Lung (tissue), 12 donors: ENCODE data around the gene KRTAP10-11. TPM values are rescaled to one million over a fixed set of nuclear protein-coding genes. Genes with fewer than 3 reads are reported as not detected.

Experiments used
- ATAC-seq: fragments of 200-7000 bp; cut with Tn5 transposase; one replicate; pipeline ENCODE4 v1.9.1; 2020; ENCODE audit warnings: moderate number of reproducible peaks; ENCODE audit not compliant: insufficient read depth, low FRiP score
- DNase-seq, 3 donors: peaks; one replicate each; pipeline ENCODE4 v3.0.0-alpha.2; 2013 to 2017
- H3K27ac ChIP-seq, 2 donors: one replicate each; pipeline ENCODE4 v1.5.1; 2013; ENCODE audit warnings: mild to moderate bottlenecking in 2 of 2, moderate library complexity in 2 of 2, control low read depth in 1 of 2, inconsistent platforms in 1 of 2, low read depth in 1 of 2, low read length in 1 of 2
- H3K27me3 ChIP-seq, 3 donors: one replicate each; pipeline ENCODE4 v1.5.1; 2013; ENCODE audit warnings: low read length in 2 of 3; ENCODE audit not compliant: control insufficient read depth in 3 of 3, insufficient read depth in 3 of 3
- H3K36me3 ChIP-seq, 4 donors: one replicate each; pipeline ENCODE4 v1.5.1; 2013; ENCODE audit warnings: low read length in 4 of 4, mild to moderate bottlenecking in 1 of 4, moderate library complexity in 1 of 4; ENCODE audit not compliant: control insufficient read depth in 4 of 4, insufficient read depth in 4 of 4
- H3K4me1 ChIP-seq, 5 donors: one replicate each; pipeline ENCODE4 v1.5.1; 2013; ENCODE audit warnings: low read length in 5 of 5, mild to moderate bottlenecking in 2 of 5, moderate library complexity in 1 of 5; ENCODE audit not compliant: control insufficient read depth in 5 of 5, insufficient read depth in 5 of 5
- H3K4me3 ChIP-seq: one replicate; pipeline ENCODE4 v1.5.1; 2013; ENCODE audit warnings: mild to moderate bottlenecking, control low read depth, moderate library complexity
- H3K9ac ChIP-seq, 2 donors: one replicate each; pipeline ENCODE4 v1.5.1; 2013; ENCODE audit warnings: low read length in 2 of 2, control low read depth in 1 of 2; ENCODE audit not compliant: insufficient read depth in 1 of 2
- H3K9me3 ChIP-seq, 4 donors: one replicate each; pipeline ENCODE4 v1.5.1; 2013; ENCODE audit warnings: low read length in 3 of 4, mild to moderate bottlenecking in 1 of 4, moderate library complexity in 1 of 4; ENCODE audit not compliant: control insufficient read depth in 4 of 4, insufficient read depth in 3 of 4
- CTCF ChIP-seq: IDR thresholded peaks from 2 replicates; pipeline ENCODE4 v1.5.1; 2012; ENCODE audit warnings: mild to moderate bottlenecking; ENCODE audit errors: control extremely low read depth, extremely low read depth
- WGBS, 2 donors: extraction: QIAGEN DNeasy Blood & Tissue Kit; methylation state at CpG; one replicate each; pipeline ENCODE4 v1.1.7; 2013; 5-methylcytosine and 5-hydroxymethylcytosine counted together
- polyA plus RNA-seq, 2 donors: library from polyadenylated mRNA; stranded (reverse); fragments of 200-250 nt; gene quantifications; one replicate each; pipeline ENCODE4 v1.2.1, GENCODE V29; 2013
- total RNA-seq, 2 donors: library from RNA; depleted of rRNA in 1 of 2; stranded (reverse); fragments of >200 nt in 1 of 2; gene quantifications; one replicate each; pipeline ENCODE4 v1.2.1, GENCODE V29; 2014 to 2021
- donor health status: control.
- donor health status: control.
- donor health status: Bipolar disorder and iron deficiency.
- donor health status: healthy.
- donor health status: DM: yes; HTN: yes; CAD: no.

The KRTAP10-11 gene
- total and polyA plus RNA-seq, 4 donors = not detected

GRCh38 chr21:44650265-44650972, 4.2 kb downstream of the KRTAP10-11 start:
- Histone ChIP-seq H3K27ac (no peak overlapping the region), H3K27me3 (no peaks in the 10 kb centered on the region), H3K4me3 (no peak overlapping the region), H3K9ac (no peak overlapping the region), H3K36me3 (no peaks in the 10 kb centered on the region), H3K4me1 (no peaks in the 10 kb centered on the region), H3K9me3 (no peaks in the 10 kb centered on the region)
- DNase-seq (no peak), ATAC-seq (no peak)
- 90 to 91% methylated on average over 20 of the region's 20 CpGs for WGBS, 2 donors
- TF ChIP-seq CTCF = no peak

GRCh38 chr21:44650973-44651675, 4.9 kb downstream of the KRTAP10-11 start:
- Histone ChIP-seq H3K4me3 (no peak overlapping the region), H3K4me1 (no peaks in the 10 kb centered on the region), H3K9me3 (peaks cover 0 to 3% (median 1%) of the 10 kb centered on the region in 4 donors), H3K36me3 (no peaks in the 10 kb centered on the region), H3K27ac (no peak overlapping the region), H3K27me3 (no peaks in the 10 kb centered on the region), H3K9ac (no peak overlapping the region)
- no peak for DNase-seq
- WGBS, 2 donors = 87 to 93% methylated on average over 12 of the region's 12 CpGs
- no peak for TF ChIP-seq CTCF
- no peak for ATAC-seq

GRCh38 chr21:44653123-44653522, 6.9 kb downstream of the KRTAP10-11 start:
- no peaks in the 10 kb centered on the region for H3K36me3 ChIP-seq
- ATAC-seq = no peak
- no peak overlapping the region for H3K27ac ChIP-seq
- no peaks in the 10 kb centered on the region for H3K27me3 ChIP-seq
- no peak for TF ChIP-seq CTCF
- peaks cover 0 to 1% (median 0%) of the 10 kb centered on the region in 5 donors for H3K4me1 ChIP-seq
- H3K9me3 ChIP-seq = peaks cover 0 to 10% (median 2%) of the 10 kb centered on the region in 4 donors
- 63 to 68% methylated on average over 14 of the region's 14 CpGs for WGBS, 2 donors
- DNase-seq = peak in 2 of 3 donors; percentile 9 to 10
- no peak overlapping the region for H3K4me3 ChIP-seq
- H3K9ac ChIP-seq = no peak overlapping the region
